Cardiac muscle cell (in vitro differentiated cells and primary cell): ENCODE data around the gene ZDHHC17. TPM values are rescaled to one million over a fixed set of nuclear protein-coding genes. Genes with fewer than 3 reads are reported as not detected.
"Not testable (repeated sequence)": the region's sequence is repeated elsewhere in the genome, so short reads cannot be mapped to it uniquely, and the experiment has no call there.

Source experiments
- DNase-seq, 2 donors: peaks; one replicate each; pipeline versions ENCODE4 v3.0.0 to v3.0.0-alpha.2; 2010 to 2017; ENCODE audit warnings: low read depth in 1 of 2, low spot score in 1 of 2
- H3K27ac ChIP-seq: fragments of 200-600 bp; sonication (generic); 2 replicates; pipeline ENCODE4 v1.5.1; 2016
- H3K27me3 ChIP-seq: fragments of 200-600 bp; sonication (generic); 2 replicates; pipeline ENCODE4 v1.6.0; 2016; ENCODE audit warnings: control low read depth
- H3K36me3 ChIP-seq: fragments of 200-600 bp; sonication (generic); 2 replicates; pipeline ENCODE4 v1.5.1; 2016; ENCODE audit warnings: control low read depth
- H3K4me1 ChIP-seq: fragments of 200-600 bp; sonication (generic); 2 replicates; pipeline ENCODE4 v1.8.1; 2017; ENCODE audit warnings: low read depth, mild to moderate bottlenecking, mixed run types
- H3K4me3 ChIP-seq: fragments of 200-600 bp; sonication (generic); 2 replicates; pipeline ENCODE4 v1.5.1; 2016; ENCODE audit warnings: mild to moderate bottlenecking
- H3K9me3 ChIP-seq: fragments of 200-600 bp; sonication (generic); 2 replicates; pipeline ENCODE4 v1.5.1; 2017; ENCODE audit warnings: low read depth, mild to moderate bottlenecking, control low read depth
- CTCF ChIP-seq: IDR thresholded peaks from 2 replicates; pipeline ENCODE4 v1.5.1; 2012; ENCODE audit warnings: low read depth, mild to moderate bottlenecking, low read length
- polyA plus RNA-seq: library from polyadenylated mRNA; unstranded; fragments of >200 nt; fragmentation: Nextera tagmentation; extraction: Ambion mirVana; gene quantifications from 2 replicates; pipeline ENCODE4 v1.2.1, GENCODE V29; 2016
- total RNA-seq: library from RNA; depleted of rRNA; stranded (reverse); fragments of >200 nt; gene quantifications from 2 replicates; pipeline ENCODE4 v1.2.3, GENCODE V29; 2016

ZDHHC17 gene
- total and polyA plus RNA-seq, 2 experiments from 2014 or later: 21.1 to 29.5 TPM

GRCh38 chr12:76766161-76766560 is 2.2 kb downstream of the ZDHHC17 start:
- no peak for TF ChIP-seq CTCF
- no peaks in the 10 kb centered on the region for H3K36me3 ChIP-seq
- no peak overlapping the region for H3K4me3 ChIP-seq

GRCh38 chr12:76768576-76768975 is 4.7 kb downstream of the ZDHHC17 start:
- Histone ChIP-seq H3K27me3 (no peaks in the 10 kb centered on the region), H3K36me3 (no peaks in the 10 kb centered on the region), H3K4me1 (peaks cover 8% of the 10 kb centered on the region), H3K9me3 (no peaks in the 10 kb centered on the region), H3K27ac (no peak overlapping the region), H3K4me3 (no peak overlapping the region)
- no peak for TF ChIP-seq CTCF
- no peak for DNase-seq

More at GRCh38 chr12:76766161-76766560, 2.2 kb downstream of the ZDHHC17 start:
- Histone ChIP-seq H3K27me3 (no peaks in the 10 kb centered on the region), H3K4me1 (peaks cover 4% of the 10 kb centered on the region), H3K9me3 (no peaks in the 10 kb centered on the region), H3K27ac (peak overlapping the region; percentile 12)
- no peak for DNase-seq

GRCh38 chr12:76777765-76778216 is 13.9 kb downstream of the ZDHHC17 start:
- Histone ChIP-seq H3K27me3 (no peaks in the 10 kb centered on the region), H3K36me3 (no peaks in the 10 kb centered on the region), H3K4me1 (peaks cover 17% of the 10 kb centered on the region), H3K9me3 (no peaks in the 10 kb centered on the region), H3K4me3 (no peak overlapping the region), H3K27ac (no peak overlapping the region)
- no peak for DNase-seq
- TF ChIP-seq CTCF: no peak

GRCh38 chr12:76778364-76778763 is 14.4 kb downstream of the ZDHHC17 start:
- no peak overlapping the region for H3K27ac ChIP-seq
- H3K27me3 ChIP-seq: no peaks in the 10 kb centered on the region
- H3K4me3 ChIP-seq: no peak overlapping the region
- peaks cover 18% of the 10 kb centered on the region for H3K4me1 ChIP-seq
- no peaks in the 10 kb centered on the region for H3K36me3 ChIP-seq
- no peak for TF ChIP-seq CTCF
- no peaks in the 10 kb centered on the region for H3K9me3 ChIP-seq
- DNase-seq: no peak

- DNase-seq, H3K4me3 ChIP-seq, H3K9me3 ChIP-seq, H3K27me3 ChIP-seq, H3K27ac ChIP-seq, H3K36me3 ChIP-seq: not testable (repeated sequence)
- H3K4me1 ChIP-seq: peaks cover 18% of the 10 kb centered on the region
Observed at GRCh38 chr12:76779310-76779709, 15.4 kb downstream of the ZDHHC17 start.

GRCh38 chr12:76781321-76781720 is 17.4 kb downstream of the ZDHHC17 start:
- H3K9me3 ChIP-seq: no peaks in the 10 kb centered on the region
- no peak for DNase-seq
- H3K4me1 ChIP-seq: peaks cover 18% of the 10 kb centered on the region
- no peaks in the 10 kb centered on the region for H3K27me3 ChIP-seq
- H3K36me3 ChIP-seq: no peaks in the 10 kb centered on the region
- TF ChIP-seq CTCF: no peak
- H3K4me3 ChIP-seq: no peak overlapping the region
- peak overlapping the region; percentile 37 for H3K27ac ChIP-seq
